Upper lobe of left lung (tissue), 6 donors: ENCODE measurements around the gene MAPKBP1. TPM values are rescaled to one million over a fixed set of nuclear protein-coding genes. Genes with fewer than 3 reads are reported as not detected.
A peak's percentile ranks its signal among the peaks of the same experiment; 100 is the strongest.
"Not testable (repeated sequence)": the region's sequence is repeated elsewhere in the genome, so short reads cannot be mapped to it uniquely, and the experiment has no call there.

Source experiments
- ATAC-seq, 2 donors: fragments of 200-7000 bp; cut with Tn5 transposase; one replicate each; pipeline ENCODE4 v1.9.1; 2022; ENCODE audit warnings: mild to moderate bottlenecking in 2 of 2, moderate library complexity in 2 of 2; ENCODE audit not compliant: low FRiP score in 2 of 2
- DNase-seq, 2 donors: peaks; one replicate each; pipeline ENCODE4 v3.0.0-alpha.2; 2019 to 2020
- H3K27ac ChIP-seq, 4 donors: fragments of 200-600 bp; sonication (generic); one replicate each; pipeline ENCODE4 v1.5.1; 2016 to 2019
- H3K27me3 ChIP-seq, 4 donors: fragments of 200-600 bp; sonication (generic); one replicate each; pipeline ENCODE4 v1.5.1; 2017 to 2019
- H3K36me3 ChIP-seq, 4 donors: fragments of 200-600 bp; sonication (generic); one replicate each; pipeline ENCODE4 v1.5.1; 2016 to 2019
- H3K4me1 ChIP-seq, 4 donors: fragments of 200-600 bp; sonication (generic); one replicate each; pipeline ENCODE4 v1.5.1; 2018 to 2019
- H3K4me3 ChIP-seq, 4 donors: fragments of 200-600 bp; sonication (generic); one replicate each; pipeline ENCODE4 v1.5.1; 2017 to 2019; ENCODE audit warnings: mild to moderate bottlenecking in 2 of 4, moderate library complexity in 1 of 4
- H3K9me3 ChIP-seq, 4 donors: fragments of 200-600 bp; sonication (generic); one replicate each; pipeline ENCODE4 v1.5.1; 2018 to 2019
- EP300 ChIP-seq, 4 donors: sonication (generic); formaldehyde crosslinking; IDR thresholded peaks; one replicate each; pipeline ENCODE4 v1.5.1; 2017; ENCODE audit warnings: antibody characterized with exemption in 4 of 4, control low read depth in 2 of 4
- POLR2A ChIP-seq, 4 donors: fragments of 450-650 bp; IDR thresholded peaks; one replicate each; pipeline ENCODE4 v1.5.1; 2016 to 2017; ENCODE audit warnings: antibody characterized with exemption in 4 of 4, mild to moderate bottlenecking in 2 of 4
- POLR2AphosphoS5 ChIP-seq, 2 donors: sonication (generic); formaldehyde crosslinking; IDR thresholded peaks; one replicate each; pipeline ENCODE4 v1.5.1; 2017; ENCODE audit warnings: antibody characterized with exemption in 2 of 2
- WGBS, 2 donors: methylation state at CpG; one replicate each; pipeline ENCODE4 v1.1.5; 2017 to 2018; 5-methylcytosine and 5-hydroxymethylcytosine counted together
- total RNA-seq, 6 donors: library from RNA; depleted of rRNA in 4 of 6; stranded (reverse); fragments of >200 nt in 4 of 6; gene quantifications; one replicate each; pipeline versions ENCODE4 v1.1.0 to v1.2.1, GENCODE V29; 2016 to 2021
- TF ChIP-seq, protein P1 (sequence below), 6 experiments: fragments of 450-650 bp in 4 of 6; fragments of 200-600 bp in 2 of 6; sonication (generic) in 2 of 6; IDR thresholded peaks; one replicate each; pipeline ENCODE4 v1.5.1; 2016 to 2019; ENCODE audit warnings: antibody characterized with exemption in 6 of 6
- donor health status: DM: no; HTN: no; CAD: no; lungs with moderate emphysema.
- donor health status: DM: no; HTN: yes; CAD: no; lungs with severe emphysema.

The MAPKBP1 gene
- total RNA-seq, 6 donors from 2014 or later = 12.8 to 83.8 (median 26.8) TPM

DNA sequence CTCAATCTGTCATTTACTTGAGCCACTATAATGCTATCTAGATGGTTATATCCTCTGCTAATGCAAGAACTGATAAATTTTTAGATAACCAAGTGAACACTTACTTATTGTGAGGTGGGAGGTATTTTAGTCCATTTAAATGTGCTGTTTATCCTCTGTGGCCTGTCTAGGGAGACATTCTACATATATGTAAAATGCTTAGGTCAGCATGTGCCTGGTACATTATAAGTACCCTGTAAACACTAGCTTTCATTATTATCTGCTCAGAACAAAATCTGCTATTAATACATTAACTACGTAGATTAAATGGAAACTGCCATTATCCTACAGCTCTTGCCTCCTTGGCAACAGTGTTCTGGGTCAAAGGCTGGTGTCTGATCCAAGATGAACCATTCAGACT lies 41.8 kb upstream of the MAPKBP1 start:
- DNase-seq (no peak), ATAC-seq (no peak)

DNA sequence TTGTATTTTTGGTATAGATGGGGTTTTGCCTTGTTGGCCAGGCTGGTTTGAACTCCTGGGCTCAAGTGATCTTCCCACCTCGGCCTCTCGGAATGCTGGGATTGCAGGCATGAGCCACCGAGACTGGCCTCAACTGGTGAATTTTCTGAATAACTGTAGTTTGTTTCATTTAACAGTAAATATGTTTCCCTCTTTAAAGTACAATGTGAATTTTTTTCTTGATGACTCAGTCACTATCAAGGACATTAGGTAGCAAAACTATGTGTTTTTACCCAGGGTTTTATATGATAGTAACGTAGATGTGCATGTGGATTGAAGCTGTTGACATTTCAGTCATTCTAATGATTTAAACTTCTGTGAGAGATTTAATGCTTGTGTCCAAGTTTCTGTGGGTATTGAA lies 40.2 kb upstream of the MAPKBP1 start:
- no peak overlapping the region for H3K4me3 ChIP-seq
- TF ChIP-seq EP300 (IDR thresholded peaks at IDR 0.05) (no peak), POLR2AphosphoS5 (IDR thresholded peaks at IDR 0.05) (no peak), POLR2A (IDR thresholded peaks at IDR 0.05) (no peak)
- TF ChIP-seq, protein P1, sequence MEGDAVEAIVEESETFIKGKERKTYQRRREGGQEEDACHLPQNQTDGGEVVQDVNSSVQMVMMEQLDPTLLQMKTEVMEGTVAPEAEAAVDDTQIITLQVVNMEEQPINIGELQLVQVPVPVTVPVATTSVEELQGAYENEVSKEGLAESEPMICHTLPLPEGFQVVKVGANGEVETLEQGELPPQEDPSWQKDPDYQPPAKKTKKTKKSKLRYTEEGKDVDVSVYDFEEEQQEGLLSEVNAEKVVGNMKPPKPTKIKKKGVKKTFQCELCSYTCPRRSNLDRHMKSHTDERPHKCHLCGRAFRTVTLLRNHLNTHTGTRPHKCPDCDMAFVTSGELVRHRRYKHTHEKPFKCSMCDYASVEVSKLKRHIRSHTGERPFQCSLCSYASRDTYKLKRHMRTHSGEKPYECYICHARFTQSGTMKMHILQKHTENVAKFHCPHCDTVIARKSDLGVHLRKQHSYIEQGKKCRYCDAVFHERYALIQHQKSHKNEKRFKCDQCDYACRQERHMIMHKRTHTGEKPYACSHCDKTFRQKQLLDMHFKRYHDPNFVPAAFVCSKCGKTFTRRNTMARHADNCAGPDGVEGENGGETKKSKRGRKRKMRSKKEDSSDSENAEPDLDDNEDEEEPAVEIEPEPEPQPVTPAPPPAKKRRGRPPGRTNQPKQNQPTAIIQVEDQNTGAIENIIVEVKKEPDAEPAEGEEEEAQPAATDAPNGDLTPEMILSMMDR (IDR thresholded peaks at IDR 0.05) = no peak
- DNase-seq (no peak), ATAC-seq (no peak)
- H3K27ac ChIP-seq = no peak overlapping the region
- WGBS, 2 donors = 92 to 98% methylated on average over 4 of the region's 4 CpGs
- no peaks in the 10 kb centered on the region for H3K9me3 ChIP-seq
- H3K27me3 ChIP-seq = no peaks in the 10 kb centered on the region
- H3K36me3 ChIP-seq = peaks cover 2 to 71% (median 25%) of the 10 kb centered on the region in 4 donors
- H3K4me1 ChIP-seq = no peaks in the 10 kb centered on the region

More for the DNA sequence above, 41.8 kb upstream of the MAPKBP1 start:
- Histone ChIP-seq H3K27me3 (no peaks in the 10 kb centered on the region), H3K27ac (no peak overlapping the region), H3K4me3 (no peak overlapping the region), H3K36me3 (peaks cover 2 to 68% (median 24%) of the 10 kb centered on the region in 4 donors), H3K9me3 (no peaks in the 10 kb centered on the region), H3K4me1 (no peaks in the 10 kb centered on the region)
- no peak for TF ChIP-seq EP300 (IDR thresholded peaks at IDR 0.05)
- TF ChIP-seq POLR2AphosphoS5 (IDR thresholded peaks at IDR 0.05) = no peak
- no peak for TF ChIP-seq POLR2A (IDR thresholded peaks at IDR 0.05)
- TF ChIP-seq, protein P1 (IDR thresholded peaks at IDR 0.05) = no peak
- WGBS, 2 donors = 92 to 95% methylated on average over 1 of the region's 1 CpG

DNA sequence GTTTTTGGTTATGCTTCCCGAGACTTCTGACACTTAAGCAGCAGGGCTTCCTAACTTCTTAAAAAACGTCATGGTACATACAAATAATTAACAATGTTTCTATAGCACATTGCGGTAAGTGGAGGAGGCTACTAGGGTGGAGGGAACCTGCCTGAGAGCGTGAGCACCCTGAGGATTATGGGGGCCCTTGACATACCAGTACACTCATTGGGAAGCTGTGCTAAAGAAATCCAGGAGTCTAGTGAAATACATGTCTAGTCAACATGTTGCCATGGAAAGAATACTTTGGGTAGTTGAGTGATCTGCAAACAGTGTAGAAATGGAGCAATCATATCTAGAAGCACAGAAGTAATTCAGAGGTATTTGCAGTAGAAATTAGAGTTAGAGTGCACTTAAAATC lies 39.2 kb upstream of the MAPKBP1 start:
- no peaks in the 10 kb centered on the region for H3K27me3 ChIP-seq
- TF ChIP-seq POLR2A (IDR thresholded peaks at IDR 0.05) (no peak), POLR2AphosphoS5 (IDR thresholded peaks at IDR 0.05) (no peak)
- TF ChIP-seq, protein P1 (IDR thresholded peaks at IDR 0.05) = no peak
- no peaks in the 10 kb centered on the region for H3K9me3 ChIP-seq
- 74 to 80% methylated on average over 4 of the region's 4 CpGs for WGBS, 2 donors
- ATAC-seq (peak; percentile 66 to 95), DNase-seq (peak in 1 of 2 donors; percentile 59)
- H3K4me3 ChIP-seq = no peak overlapping the region
- peaks cover 2 to 72% (median 20%) of the 10 kb centered on the region in 4 donors for H3K36me3 ChIP-seq
- no peaks in the 10 kb centered on the region for H3K4me1 ChIP-seq
- peak overlapping the region in 2 of 4 donors; percentile 33 to 47 for H3K27ac ChIP-seq

DNA sequence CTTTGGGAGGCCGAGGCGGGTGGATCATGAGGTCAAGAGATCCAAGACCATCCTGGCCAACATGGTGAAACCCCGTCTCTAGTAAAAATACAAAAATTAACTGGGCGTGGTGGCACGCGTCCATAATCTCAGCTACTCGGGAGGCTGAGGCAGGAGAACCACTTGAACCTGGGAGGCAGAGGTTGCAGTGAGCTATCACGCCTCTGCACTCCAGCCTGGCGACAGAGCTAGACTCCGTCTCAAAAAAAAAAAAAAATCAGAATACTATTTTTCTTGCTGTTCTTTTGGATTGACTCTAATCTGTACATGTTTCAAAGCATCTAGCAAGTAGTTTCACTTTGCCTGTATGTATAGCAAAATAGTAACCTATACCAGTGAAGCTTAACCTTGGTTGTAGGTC lies 38.8 kb upstream of the MAPKBP1 start:
- peak in 1 of 2 donors; percentile 50 for ATAC-seq
- WGBS, 2 donors = 76 to 87% methylated on average over 10 of the region's 10 CpGs
- not testable (repeated sequence) for H3K9me3 ChIP-seq, H3K4me3 ChIP-seq, H3K27me3 ChIP-seq, H3K4me1 ChIP-seq
- Histone ChIP-seq H3K36me3 (peaks cover 2 to 68% (median 19%) of the 10 kb centered on the region in 4 donors), H3K27ac (peak overlapping the region in 2 of 4 donors; percentile 29 to 47)
- peak in 1 of 2 donors; percentile 31 for DNase-seq

DNA sequence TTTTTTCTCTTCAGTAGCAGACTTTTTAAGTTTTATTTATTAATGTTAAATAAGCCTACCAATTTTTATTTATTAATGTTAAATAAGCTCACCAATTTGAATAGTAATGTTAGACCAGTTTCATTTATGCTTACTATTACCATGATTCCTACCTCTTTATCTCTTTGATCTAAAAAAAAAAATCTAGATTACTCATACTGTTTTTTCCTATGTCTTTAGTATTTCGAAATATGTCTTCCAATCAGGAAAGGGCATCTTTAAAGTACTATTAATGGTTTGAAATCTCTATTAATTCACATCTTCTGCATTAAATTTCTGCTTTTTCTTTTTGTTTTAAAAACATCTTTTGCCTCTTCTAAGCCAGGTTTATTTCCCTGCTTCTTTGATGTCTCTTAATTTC lies 27.5 kb upstream of the MAPKBP1 start:
- no peaks in the 10 kb centered on the region for H3K27me3 ChIP-seq
- 71 to 83% methylated on average over 1 of the region's 1 CpG for WGBS, 2 donors
- TF ChIP-seq, protein P1 (IDR thresholded peaks at IDR 0.05) = no peak
- no peak for TF ChIP-seq POLR2AphosphoS5 (IDR thresholded peaks at IDR 0.05)
- H3K36me3 ChIP-seq = peaks cover 11 to 46% (median 17%) of the 10 kb centered on the region in 4 donors
- H3K27ac ChIP-seq = no peak overlapping the region
- DNase-seq (no peak), ATAC-seq (no peak)
- H3K4me3 ChIP-seq = no peak overlapping the region
- no peaks in the 10 kb centered on the region for H3K4me1 ChIP-seq
- no peaks in the 10 kb centered on the region for H3K9me3 ChIP-seq
